ENCODE results near the gene ELF2.
"Not testable (repeated sequence)": the region's sequence is repeated elsewhere in the genome, so short reads cannot be mapped to it uniquely, and the experiment has no call there.

Gene ELF2

GRCh38 chr4:139177049-139177868 lies at the start of gene ELF2:
Gene ELF2, minus strand, starts transcription at chr4:139177218. Its CDS starts 39,517 bp downstream, at chr4:139137701.
- DNase-seq = peak; percentile 73 to 75

DNA sequence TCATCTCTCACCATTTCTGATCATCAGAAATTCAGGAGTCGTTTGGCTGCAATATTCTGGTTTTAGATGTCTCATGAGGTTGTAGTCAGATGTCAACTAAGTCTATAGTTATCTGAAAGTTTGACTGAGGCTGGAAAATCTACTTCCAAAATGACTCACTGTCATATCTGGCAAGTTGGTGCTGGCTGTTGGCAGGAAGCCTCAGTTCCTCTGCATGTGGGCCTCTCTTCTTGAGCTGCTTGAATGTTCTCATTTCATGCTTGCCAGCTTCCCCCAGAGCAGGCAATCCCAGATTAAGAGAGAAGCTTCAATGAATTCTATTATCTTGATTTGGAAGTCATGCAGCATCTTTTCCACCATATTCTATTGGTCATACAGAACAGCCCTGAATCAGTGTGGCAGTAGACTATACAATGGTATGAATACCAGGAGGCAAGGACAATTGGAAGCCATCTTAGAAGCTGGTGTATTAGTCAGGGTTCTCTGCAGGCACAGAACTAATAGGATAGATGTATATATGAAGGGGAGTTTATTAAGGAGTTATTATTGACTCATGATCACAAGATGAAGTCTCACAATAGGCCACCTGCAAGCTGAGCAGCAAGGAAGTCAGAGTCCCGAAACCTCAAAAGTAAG lies 46.8 kb upstream of the ELF2 start:
- peak in 1 of 2 experiments; percentile 20 for DNase-seq

DNA sequence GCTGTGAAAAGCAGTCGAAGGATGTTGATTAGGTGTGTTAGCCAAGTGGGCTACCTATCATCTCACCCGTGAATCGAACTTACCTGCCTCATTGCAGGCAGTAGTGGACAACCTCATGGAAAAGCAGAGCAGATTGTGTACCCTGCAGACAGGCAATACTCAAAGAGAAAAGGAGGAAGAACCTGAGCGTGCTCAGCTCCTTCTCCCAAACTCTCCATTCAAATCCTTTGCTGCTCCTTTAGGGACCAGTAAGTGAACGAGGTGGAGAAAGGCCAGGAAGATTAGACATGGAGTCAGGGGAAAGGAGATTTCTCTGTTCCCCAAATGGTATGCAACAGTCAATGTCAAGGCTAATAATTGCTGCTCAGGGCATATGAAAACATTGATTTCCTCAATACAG lies 45.2 kb upstream of the ELF2 start:
- DNase-seq = no peak

GRCh38 chr4:139221687-139222086 lies 44.7 kb upstream of the ELF2 start:
- DNase-seq = no peak

DNA sequence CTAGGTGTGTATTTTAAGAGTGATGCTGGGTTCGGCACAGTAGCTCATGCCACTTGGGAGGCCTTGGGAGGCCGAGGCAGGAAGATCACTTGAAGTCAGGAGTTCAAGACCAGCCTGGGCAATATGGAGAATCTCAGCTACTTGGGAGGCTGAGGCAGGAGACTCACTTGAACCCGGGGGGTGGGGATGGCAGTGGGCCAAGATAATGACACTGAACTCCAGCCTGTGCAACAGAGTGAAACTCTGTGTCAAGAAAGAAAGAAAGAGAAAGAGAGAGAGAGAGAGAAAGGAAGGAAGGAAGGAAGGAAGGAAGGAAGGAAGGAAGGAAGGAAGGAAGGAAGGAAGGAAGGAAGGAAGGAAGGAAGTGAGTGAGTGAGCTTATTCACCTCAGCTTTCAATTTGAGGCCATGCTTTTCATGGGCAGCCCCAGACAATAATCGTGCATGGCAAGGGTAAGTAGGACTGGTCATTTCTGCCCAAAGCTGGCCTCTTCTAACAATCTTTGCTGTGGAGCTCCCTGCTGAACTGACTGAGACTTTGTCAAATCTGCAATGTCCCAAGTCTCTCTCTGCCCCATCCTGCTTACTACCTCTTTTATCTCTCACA lies 42.5 kb upstream of the ELF2 start:
- DNase-seq = no peak

GRCh38 chr4:139214039-139214534 lies 37.1 kb upstream of the ELF2 start:
- peak; percentile 51 to 55 for DNase-seq

DNA sequence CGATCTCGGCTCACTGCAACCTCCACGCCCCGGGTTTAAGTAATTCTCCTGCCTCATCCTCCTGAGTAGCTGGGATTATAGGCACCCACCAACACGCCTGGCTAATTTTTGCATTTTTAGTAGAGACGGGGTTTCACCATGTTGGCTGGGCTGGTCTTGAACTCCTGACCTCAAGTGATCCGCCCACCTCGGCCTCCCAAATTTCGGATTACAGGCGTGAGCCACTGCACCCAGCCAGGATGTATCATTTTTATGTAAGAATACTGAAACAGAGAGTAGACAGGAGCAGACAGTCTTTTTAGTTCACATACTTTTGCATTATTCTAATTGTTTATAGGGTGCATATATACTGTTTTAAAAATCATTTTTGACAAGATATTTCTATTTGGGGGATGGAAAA lies 36.6 kb upstream of the ELF2 start:
- DNase-seq = not testable (repeated sequence)

DNA sequence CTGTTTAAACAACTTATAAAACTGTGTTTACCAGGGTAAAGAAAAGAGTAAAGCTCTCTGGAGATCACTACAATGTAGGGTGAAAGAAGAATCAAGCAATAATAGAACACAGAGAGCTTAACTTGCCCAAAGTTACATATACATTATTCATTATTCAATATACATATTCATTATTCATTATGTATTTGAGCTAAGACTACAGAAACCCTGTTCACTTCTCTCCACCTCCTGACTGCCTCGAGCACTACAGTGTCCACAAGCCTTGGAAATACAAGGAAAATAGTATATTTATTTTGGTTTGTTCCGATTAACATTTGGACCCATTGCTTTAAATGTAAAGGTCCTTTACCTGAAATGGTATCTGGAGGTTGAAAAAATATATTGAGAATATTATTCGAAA lies 35.9 kb upstream of the ELF2 start:
- no peak for DNase-seq

GRCh38 chr4:139210486-139210885 lies 33.5 kb upstream of the ELF2 start:
- no peak for DNase-seq

DNA sequence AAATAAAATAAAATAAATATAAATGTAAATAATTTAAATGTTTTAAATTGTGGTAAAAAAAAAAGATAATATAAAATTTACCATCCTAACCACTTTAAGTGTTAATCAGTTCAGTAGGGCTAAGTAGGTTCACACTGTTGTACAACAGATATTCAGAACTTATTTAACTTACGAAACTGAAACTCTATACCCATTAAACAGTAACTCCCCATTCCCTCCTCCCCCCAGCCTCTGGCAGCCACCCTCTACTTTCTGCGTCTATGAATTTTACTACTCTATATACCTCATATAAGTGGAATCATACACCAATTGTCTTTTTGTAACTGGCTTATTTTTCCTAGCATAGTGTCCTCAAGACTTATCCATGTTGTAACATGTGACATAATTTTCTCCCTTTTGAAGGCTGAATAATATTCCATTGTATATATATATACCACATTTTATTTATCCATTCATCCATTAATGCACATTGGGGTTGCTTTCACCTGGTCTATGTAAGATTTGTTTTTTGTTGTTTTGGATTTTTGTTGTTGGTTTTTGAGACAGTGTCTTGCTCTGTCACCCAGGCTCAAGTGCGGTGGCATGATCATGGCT lies 32.5 kb upstream of the ELF2 start:
- DNase-seq = no peak

DNA sequence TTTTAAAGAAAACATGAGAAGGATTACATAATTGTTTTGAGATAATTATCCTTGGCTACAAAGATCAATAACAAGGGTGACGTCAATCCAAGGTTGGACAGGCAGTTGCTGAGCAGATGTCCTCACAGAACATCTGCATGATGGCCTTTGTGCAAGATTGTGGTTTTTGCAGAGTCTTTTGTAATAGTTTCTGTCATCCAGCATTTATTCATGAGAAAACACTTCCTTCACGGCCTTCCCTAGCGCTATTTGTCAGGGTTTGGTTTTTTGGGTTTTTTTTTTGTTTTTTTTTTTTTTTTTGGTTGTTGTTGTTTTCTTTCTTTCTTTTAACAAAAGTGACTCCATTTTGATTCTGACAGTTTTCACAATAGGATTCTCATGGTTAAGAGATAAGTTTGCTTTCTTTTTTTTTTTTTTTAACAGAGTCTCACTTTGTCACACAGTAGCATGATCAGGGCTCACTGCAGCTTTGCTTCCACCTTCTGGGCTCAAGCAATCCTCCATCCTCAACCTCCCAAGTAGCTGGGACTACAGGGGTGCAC lies 31.5 kb upstream of the ELF2 start:
- DNase-seq = peak; percentile 97 to 98

DNA sequence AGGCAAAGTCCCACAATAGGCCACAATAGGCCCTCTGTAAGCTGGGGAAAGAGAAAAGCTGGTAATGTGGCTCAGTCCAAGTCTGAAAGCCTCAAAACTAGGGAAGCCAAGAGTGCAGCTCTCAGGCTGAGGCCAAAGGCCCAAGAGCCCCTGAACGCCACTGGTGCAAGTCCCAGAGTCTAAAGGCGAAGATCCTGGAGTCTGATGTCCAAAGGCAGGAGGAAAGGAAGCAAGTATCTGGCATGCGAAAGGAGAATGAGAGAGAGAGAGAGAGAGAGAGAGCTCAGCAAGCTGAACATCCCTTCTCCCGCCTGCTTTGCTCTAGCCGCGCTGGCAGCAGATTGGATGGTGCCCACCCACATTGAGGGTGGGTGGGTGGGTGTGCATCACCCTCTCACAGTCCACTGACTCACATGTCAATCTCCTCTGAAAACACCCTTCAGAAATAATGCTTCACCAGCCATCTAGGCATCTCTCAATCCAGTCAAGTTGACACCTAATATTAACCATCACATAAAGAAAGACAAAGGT lies 30.9 kb upstream of the ELF2 start:
- DNase-seq = no peak

- no peak for DNase-seq
Measured at GRCh38 chr4:139207247-139207646, 30.2 kb upstream of the ELF2 start.

DNA sequence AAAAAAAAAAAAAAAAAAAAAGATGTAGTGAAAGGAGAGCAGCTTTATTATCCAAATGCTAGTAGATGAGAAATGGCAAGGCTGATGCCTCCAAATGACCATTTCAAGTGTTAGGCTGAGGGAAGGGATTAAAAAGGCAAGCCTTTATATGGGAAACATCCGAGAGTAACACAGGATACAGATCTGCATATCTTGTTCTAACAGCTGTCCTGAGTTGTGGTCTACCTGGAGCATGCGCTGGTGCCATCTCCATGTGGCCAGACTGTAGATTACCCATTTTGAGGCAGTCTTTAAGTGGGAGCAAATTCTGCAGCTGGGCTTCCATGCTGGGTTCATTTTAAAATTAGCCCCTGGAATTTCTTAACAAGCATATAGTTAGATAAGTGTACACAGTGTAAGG lies 26.0 kb upstream of the ELF2 start:
- DNase-seq = no peak

DNA sequence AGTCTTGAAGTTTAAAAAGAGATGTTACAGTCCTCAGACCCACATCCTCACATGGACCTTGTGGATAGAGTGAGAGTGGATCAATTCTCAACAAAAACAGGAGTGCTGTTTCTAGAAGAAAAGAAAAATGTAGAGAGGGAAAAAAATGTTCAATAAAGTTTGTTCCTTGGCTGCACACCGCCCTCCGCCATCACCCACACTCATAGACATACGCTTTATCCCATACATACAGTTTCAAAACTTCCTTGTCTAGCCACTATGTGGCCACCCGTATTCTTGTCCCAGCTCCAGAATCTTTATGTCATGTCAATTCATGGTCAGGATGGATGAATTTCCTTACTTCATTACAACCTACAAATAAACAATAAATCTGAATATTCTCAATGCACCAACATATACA lies 23.5 kb upstream of the ELF2 start:
- DNase-seq = no peak

DNA sequence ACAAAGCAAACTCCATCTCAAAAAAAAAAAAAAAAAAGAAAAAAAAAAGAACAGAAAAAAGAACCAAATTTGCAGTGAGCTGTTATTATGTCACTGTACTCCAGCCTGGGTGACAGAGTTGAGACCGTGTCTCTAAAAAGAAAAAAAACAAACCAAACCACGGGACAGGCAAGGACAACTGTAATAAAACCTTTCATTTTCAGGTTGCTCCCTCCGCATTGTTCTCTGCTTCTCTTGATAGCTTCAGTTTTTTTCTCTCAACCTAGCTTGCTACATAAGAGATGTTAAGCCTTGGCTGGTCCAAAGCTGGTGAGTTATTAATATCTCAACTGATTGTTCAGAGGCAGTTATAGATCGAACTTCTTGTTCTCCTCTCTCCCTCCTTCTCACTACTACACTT lies 23.1 kb upstream of the ELF2 start:
- DNase-seq = no peak

GRCh38 chr4:139197214-139197613 lies 20.2 kb upstream of the ELF2 start:
- not testable (repeated sequence) for DNase-seq

- no peak for DNase-seq
Measured at GRCh38 chr4:139196462-139196861, 19.4 kb upstream of the ELF2 start.

GRCh38 chr4:139191373-139191772 lies 14.4 kb upstream of the ELF2 start:
- DNase-seq = no peak

- DNase-seq = no peak
Measured at GRCh38 chr4:139189972-139190371, 13.0 kb upstream of the ELF2 start.

- no peak for DNase-seq
Measured at GRCh38 chr4:139189417-139189749, 12.4 kb upstream of the ELF2 start.

GRCh38 chr4:139188648-139189416 lies 11.8 kb upstream of the ELF2 start:
- peak; percentile 93 to 95 for DNase-seq
